T1000 (cell line): Measurements from ENCODE around the gene RELCH.

Source experiments
- DNase-seq: peaks from one replicate; lab custom pipeline; 2025; ENCODE audit warnings: mixed read lengths; lab: John Stamatoyannopoulos, UW

Gene RELCH

GRCh38 chr18:62196079-62196478 is 9.0 kb downstream of the RELCH start:
- DNase-seq = no peak

DNA sequence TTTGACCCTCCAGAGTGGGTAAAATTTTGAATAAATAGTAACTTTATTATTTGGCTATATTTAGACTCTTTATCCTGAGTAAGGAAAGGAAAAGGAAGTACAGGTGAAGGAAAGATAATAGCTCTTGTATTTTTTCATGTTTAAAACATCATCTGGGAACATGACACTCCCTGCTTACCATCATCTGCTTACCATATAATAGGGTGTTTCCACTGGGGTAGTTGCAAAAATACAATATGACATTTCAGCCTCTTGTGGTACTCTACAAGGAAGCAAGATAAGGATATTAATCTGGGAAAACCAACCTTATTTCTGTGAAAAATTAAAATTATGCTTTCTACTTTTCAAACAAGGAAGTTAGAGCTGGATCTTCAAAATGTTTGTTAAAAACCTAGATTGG is 9.9 kb downstream of the RELCH start:
- DNase-seq = no peak

GRCh38 chr18:62198259-62198658 is 11.2 kb downstream of the RELCH start:
- DNase-seq = no peak

DNA sequence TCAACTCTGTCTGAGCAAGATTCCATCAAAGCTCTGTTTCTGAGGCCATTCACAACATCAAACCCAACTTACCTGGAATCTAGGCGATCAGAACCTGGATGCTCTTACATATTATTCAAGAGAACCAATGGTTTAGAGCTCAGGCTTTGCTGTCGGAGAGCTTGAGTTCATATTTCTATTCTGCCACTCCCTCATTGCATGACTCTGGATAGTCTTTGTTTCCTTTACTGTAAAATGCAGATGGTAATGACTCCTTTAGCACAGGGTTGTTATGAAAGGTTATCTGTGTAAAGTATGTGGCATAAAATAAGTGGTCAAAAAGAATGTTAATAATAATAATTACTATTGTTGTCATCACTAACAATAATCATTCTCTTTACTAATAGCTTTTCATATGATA is 12.6 kb downstream of the RELCH start:
- DNase-seq = no peak

- no peak for DNase-seq
Observed at GRCh38 chr18:62200121-62200914, 13.3 kb downstream of the RELCH start.

GRCh38 chr18:62201870-62202269 is 14.8 kb downstream of the RELCH start:
- DNase-seq = no peak

DNA sequence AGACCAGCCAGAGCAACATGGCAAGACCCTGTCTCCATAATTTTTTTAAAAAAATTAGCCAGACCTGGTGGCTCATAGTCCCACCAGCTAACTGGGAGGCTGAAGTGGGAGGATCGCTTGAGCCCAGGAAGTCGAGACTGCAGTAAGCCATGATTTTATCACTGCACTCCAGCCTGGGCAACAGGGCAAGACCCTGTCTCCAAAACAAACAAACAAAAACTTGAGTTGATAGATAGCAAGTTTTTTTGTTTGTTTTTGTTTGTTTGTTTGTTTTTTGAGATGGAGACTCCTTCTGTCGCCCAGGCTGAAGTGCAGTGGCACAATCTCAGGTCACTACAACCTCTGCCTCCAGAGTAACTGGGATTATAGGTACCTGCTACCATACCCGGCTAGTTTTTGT is 18.8 kb downstream of the RELCH start:
- no peak for DNase-seq

GRCh38 chr18:62206593-62206992 is 19.5 kb downstream of the RELCH start:
- no peak for DNase-seq

DNA sequence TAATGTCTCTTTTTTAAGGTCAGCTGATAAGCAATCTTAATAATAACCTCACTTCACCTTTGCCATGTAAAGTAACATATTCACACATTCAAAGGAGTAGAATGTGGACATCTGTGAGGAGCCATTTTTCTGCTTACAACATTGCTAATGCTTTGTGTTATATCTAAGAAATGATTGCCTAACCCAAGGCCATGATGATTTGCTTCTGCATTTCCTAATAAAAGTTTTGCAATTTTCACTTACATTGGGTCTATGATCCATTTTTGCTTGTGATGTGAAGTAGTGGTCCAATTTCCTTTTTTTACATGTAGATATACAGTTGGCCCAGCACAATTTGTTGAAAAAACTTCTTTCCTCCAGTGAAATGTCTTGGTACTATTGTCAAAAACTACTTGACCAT is 22.0 kb downstream of the RELCH start:
- no peak for DNase-seq

DNA sequence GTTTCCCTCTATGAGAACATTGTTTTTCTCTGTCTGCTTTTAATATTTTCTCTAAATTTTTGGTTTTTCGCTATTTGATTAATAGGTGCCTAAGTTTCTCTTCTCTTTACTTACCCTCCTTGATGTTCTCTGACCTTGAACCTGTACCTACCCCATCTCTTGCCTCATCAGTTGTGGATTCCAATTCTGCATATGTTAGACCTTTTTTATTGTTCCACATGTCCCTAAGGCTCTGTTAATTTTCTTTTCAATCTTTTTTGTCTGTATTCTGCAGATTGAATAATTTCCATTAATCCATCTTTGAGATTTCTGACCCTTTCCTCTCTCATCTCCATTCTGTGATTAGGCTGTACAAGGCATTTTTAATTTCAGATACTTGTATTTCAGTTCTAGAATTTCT is 23.1 kb downstream of the RELCH start:
- no peak for DNase-seq

DNA sequence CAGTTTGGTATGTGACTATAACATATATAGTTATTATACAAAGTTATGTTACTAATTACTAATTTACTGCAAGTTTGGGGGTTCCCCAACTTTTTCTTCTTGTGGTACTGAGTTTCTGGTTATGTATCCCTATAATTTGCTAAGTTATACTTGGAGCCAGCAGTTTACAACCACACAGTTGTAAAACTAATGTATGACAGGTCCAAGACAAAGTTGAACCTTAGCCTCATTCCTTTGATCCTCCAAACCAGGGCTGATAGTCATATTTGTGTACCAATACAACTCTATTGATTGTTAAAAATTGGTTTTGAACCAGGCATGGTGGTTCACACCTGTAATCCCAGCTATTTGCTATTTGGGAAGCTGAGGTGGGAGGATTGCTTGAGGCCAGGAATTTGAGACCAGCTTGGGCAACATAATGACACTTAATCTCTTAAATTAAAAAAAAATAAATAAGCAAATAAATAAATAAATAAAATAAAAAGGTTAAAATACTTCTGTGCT is 24.3 kb downstream of the RELCH start:
- no peak for DNase-seq

DNA sequence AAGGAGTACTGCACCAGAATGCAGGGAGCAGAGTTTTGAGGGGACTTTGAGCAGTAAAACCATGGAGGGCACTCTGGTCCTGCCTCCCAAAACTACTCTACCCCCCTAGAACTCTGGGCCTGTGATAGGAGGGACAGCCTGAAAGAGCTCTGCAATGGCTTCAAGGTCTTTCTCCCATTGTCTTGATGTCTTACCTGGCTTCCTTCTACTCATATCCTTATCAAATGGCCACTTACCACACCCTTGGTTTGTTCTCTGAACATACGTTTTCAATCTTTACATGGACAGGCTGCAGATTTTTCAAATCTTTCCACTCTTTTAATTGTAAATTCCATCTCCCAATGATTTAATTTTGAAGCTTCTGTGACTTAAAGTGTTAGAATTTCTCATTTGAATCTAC is 27.7 kb downstream of the RELCH start:
- DNase-seq = no peak

- no peak for DNase-seq
Observed at GRCh38 chr18:62224229-62224628, 37.2 kb downstream of the RELCH start.

DNA sequence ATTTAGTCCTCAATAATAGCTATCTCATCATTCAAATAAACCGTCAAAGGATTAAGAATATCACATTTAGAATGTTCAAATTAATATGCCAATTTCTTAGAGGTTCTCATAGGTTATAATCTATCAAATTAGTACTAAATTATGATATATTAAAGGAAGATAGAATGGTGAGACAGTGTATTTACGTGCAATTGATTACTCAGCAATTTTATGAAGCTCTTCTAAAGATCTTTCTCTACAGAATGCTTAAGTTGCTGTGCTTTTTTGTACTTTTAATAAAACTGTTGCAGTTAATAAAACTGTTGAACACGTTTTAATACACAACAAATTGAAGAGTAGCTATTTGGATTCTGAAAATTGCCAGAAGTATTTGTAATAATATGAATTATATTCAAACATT is 39.0 kb downstream of the RELCH start:
- DNase-seq = no peak

DNA sequence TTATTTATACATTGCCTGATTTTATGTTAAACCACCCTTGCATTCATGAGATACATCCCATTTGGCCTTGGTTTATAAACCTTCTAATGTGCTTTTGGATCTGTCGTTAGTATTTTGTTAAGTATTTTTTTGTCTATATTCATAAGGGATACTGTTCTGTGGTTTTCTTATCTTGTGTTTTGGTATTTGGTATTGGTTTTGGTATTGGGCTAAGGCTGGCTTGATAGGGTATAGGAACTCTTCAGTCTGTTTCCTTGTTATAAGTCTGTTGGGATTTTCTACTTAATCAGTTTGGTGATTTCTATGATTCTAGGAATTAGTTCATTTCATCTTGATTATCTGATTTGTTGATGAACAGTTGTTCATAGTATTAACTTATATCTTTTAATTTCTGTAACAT is 49.2 kb downstream of the RELCH start:
- no peak for DNase-seq

- DNase-seq = no peak
Observed at GRCh38 chr18:62239475-62239874, 52.4 kb downstream of the RELCH start.

- no peak for DNase-seq
Observed at GRCh38 chr18:62242955-62243354, 55.9 kb downstream of the RELCH start.

- no peak for DNase-seq
Observed at GRCh38 chr18:62245177-62245576, 58.1 kb downstream of the RELCH start.

GRCh38 chr18:62245699-62246098 is 58.6 kb downstream of the RELCH start:
- no peak for DNase-seq

DNA sequence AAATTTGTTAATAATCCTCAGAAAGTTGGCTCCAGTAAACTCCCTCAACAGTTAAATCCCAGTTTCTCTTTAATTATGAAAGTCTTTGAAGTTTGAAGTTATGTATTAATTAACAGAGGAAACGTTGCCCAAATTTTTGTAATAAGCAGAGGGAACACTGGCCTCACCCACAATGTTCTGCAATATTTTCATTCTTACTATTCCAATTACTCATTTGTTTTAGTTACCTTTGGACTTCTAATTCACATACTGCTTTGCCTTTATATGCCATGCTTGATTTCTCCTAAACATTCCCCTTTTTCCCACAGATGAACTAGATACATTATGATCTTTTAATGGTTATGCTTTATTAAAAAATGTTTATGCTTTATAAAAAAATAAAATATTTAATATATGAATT is 61.3 kb downstream of the RELCH start:
- no peak for DNase-seq

- DNase-seq = no peak
Observed at GRCh38 chr18:62249478-62250097, 62.5 kb downstream of the RELCH start.

DNA sequence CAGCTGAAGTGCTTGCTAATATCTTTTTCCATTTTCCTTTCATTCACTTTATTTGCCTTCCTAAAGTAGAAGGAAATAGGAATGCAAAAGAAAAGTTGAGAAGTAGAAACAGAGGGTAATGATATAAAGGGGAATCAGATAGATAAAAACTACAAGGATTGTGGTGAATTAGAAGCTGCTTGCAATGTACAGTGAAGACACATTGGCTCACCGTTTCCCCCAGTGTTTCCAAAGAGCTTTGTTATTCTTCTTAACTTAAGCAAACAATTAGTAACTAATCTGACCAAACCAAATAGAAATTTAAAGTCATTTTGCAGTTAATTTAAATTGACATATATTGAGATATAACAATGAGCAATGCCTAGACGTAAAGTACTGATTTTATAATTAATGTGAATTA is 63.4 kb downstream of the RELCH start:
- DNase-seq = no peak

- no peak for DNase-seq
Observed at GRCh38 chr18:62258093-62258492, 71.0 kb downstream of the RELCH start.

DNA sequence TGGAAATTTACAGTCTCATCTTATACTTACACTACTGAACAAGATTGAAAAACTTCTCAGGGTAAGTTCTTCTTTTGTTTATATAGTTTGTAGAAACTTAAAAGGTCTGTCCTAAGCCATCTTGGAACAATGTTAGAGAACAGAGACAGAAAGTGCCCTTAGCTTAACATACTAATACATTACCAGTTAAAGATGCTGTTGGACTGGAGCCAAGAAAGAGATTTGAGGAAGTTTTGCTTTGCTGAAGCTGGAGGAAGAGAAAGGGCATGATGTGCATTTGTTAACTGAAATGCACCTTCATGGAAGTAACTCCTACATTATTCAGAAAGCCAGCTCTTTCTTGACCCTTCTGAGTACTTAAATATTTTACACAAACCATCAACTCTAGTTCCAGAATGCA is 71.6 kb downstream of the RELCH start:
- no peak for DNase-seq
